ENCODE measurements around the gene PIBF1.

The PIBF1 gene

DNA sequence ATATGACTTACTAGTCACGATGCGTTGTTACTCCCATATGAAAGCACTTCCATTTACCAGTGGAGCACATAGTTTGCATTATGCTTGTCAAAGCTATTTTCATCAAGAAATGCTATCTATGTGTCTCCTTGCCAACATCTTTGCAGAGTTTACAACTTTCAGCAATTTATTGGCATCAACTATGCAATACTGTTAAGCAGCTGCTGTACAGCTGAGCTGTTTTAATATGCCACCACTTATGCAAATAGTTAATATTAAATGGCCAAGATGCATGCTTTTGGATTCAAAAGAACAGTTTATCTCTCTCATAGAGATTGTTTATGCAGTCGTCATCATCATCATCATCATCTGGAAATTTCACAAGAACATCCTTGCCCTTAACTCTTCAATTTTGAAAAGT, 209.0 kb downstream of the PIBF1 start:
- no peak for TF ChIP-seq POLR2AphosphoS5 (IDR thresholded peaks at IDR 0.05; ENCODE audit: low read depth, low read length)
- TF ChIP-seq FOXP2 (optimal IDR thresholded peaks at IDR 0.05; ENCODE audit: borderline replicate concordance, extremely low read depth, extremely low read length, insufficient read depth): no peak
- TF ChIP-seq, protein P1, sequence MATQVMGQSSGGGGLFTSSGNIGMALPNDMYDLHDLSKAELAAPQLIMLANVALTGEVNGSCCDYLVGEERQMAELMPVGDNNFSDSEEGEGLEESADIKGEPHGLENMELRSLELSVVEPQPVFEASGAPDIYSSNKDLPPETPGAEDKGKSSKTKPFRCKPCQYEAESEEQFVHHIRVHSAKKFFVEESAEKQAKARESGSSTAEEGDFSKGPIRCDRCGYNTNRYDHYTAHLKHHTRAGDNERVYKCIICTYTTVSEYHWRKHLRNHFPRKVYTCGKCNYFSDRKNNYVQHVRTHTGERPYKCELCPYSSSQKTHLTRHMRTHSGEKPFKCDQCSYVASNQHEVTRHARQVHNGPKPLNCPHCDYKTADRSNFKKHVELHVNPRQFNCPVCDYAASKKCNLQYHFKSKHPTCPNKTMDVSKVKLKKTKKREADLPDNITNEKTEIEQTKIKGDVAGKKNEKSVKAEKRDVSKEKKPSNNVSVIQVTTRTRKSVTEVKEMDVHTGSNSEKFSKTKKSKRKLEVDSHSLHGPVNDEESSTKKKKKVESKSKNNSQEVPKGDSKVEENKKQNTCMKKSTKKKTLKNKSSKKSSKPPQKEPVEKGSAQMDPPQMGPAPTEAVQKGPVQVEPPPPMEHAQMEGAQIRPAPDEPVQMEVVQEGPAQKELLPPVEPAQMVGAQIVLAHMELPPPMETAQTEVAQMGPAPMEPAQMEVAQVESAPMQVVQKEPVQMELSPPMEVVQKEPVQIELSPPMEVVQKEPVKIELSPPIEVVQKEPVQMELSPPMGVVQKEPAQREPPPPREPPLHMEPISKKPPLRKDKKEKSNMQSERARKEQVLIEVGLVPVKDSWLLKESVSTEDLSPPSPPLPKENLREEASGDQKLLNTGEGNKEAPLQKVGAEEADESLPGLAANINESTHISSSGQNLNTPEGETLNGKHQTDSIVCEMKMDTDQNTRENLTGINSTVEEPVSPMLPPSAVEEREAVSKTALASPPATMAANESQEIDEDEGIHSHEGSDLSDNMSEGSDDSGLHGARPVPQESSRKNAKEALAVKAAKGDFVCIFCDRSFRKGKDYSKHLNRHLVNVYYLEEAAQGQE (IDR thresholded peaks at IDR 0.05; ENCODE audit: insufficient read depth in 1 of 2, low read depth in 2 of 2, low read length in 2 of 2): no peak
- no peak for TF ChIP-seq SIN3A (IDR thresholded peaks at IDR 0.05; ENCODE audit: borderline replicate concordance, insufficient read depth, low read length)
- TF ChIP-seq TAF1 (IDR thresholded peaks at IDR 0.05; ENCODE audit: borderline replicate concordance, insufficient read depth, low read length): no peak

DNA sequence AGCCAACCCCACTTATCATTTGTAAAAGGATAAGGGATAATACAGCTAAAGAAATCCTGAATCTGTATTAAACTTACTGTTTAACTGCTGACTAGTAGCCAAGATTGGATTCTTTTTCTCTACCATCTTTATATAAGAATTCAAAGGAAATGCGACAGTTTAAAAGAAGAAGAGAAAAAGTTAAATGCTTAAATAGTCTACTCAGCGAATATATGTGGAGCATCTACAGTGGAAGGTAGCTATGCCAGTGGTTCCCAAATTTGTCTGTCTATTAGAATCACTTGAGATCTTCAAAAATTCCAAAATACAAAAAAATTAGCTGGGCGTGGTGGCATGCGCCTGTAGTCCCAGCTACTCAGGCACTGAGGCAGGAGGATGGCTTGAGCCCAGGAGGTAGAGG, 216.1 kb downstream of the PIBF1 start:
- no peak for TF ChIP-seq SIN3A (IDR thresholded peaks at IDR 0.05; ENCODE audit: borderline replicate concordance, insufficient read depth, low read length)
- TF ChIP-seq POLR2AphosphoS5 (IDR thresholded peaks at IDR 0.05; ENCODE audit: low read depth, low read length): no peak
- no peak for TF ChIP-seq TAF1 (IDR thresholded peaks at IDR 0.05; ENCODE audit: borderline replicate concordance, insufficient read depth, low read length)
- TF ChIP-seq, protein P1 (IDR thresholded peaks at IDR 0.05; ENCODE audit: insufficient read depth in 1 of 2, low read depth in 2 of 2, low read length in 2 of 2): no peak
- TF ChIP-seq FOXP2 (optimal IDR thresholded peaks at IDR 0.05; ENCODE audit: borderline replicate concordance, extremely low read depth, extremely low read length, insufficient read depth): no peak

DNA sequence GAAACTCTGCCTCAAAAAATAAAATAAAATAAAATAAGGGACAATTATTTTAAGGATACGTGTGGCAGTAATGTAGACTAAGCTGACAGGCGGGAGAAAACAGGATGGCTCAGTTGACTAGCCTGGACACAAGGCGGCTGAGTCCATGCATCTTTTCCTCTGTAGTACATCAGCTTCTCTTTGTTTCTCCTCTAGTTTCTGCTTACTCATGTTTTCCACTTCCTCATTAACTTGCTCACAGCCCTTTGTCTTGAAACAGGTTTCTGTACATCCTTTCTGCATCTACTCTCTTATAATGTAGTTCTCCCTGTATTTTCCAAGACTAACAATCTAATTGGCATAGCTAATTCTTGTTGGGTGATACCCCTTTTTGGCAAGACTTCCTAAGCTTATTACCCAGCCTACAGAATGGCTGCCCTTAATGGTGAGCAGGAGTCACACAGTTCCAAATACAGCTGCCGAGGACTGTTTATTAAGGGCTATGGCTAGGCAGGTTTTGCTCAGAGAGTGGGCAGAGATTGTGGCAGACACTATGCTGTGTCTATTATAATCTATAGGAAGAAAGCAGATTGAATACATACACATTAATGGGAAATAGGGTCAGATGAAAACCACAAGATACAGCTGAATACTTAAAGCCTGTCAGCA, 218.2 kb downstream of the PIBF1 start:
- TF ChIP-seq SIN3A (IDR thresholded peaks at IDR 0.05; ENCODE audit: borderline replicate concordance, insufficient read depth, low read length): no peak

DNA sequence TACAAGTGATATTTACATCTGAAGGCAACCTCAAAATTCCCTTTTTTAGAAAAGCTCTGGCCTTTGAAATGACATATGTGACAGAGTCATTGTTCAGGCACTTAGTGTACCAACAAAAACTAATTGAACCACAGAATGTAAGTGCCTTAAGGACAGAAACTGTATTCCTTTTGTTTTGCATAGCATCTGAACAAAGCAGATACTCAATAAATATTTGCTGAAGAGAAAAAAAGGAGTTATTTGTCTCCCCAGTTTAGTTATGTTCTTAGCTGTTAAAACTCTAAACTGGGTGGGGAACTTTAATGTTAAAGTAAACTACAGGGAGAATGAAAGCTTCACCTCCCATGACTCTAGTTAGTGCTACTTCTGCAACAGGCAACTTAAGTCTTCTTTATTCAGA, 220.0 kb downstream of the PIBF1 start:
- TF ChIP-seq FOXP2 (optimal IDR thresholded peaks at IDR 0.05; ENCODE audit: borderline replicate concordance, extremely low read depth, extremely low read length, insufficient read depth) (no peak), TAF1 (IDR thresholded peaks at IDR 0.05; ENCODE audit: borderline replicate concordance, insufficient read depth, low read length) (no peak), POLR2AphosphoS5 (IDR thresholded peaks at IDR 0.05; ENCODE audit: low read depth, low read length) (no peak), SIN3A (IDR thresholded peaks at IDR 0.05; ENCODE audit: borderline replicate concordance, insufficient read depth, low read length) (no peak)
- TF ChIP-seq, protein P1 (IDR thresholded peaks at IDR 0.05; ENCODE audit: insufficient read depth in 1 of 2, low read depth in 2 of 2, low read length in 2 of 2): no peak

DNA sequence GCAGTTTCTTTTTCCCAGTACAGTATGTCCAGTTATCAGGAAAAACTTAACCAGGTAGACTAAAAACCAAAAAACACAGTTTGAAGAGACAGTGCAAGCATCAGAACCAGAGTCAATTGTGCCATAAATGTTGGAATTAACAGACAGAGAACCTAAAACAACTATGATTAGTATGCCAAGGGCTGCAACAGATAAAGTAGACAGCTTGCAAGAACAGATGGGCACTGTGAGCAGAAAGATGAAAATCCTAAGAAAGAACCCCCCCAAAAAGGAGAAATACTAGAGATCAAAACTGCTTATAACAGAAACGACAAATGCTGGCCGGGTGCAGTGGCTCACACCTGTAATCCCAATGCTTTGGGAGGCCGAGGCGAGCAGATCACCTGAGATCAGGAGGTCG, 229.8 kb downstream of the PIBF1 start:
- TF ChIP-seq SIN3A (IDR thresholded peaks at IDR 0.05; ENCODE audit: borderline replicate concordance, insufficient read depth, low read length): no peak
- TF ChIP-seq, protein P1 (IDR thresholded peaks at IDR 0.05; ENCODE audit: insufficient read depth in 1 of 2, low read depth in 2 of 2, low read length in 2 of 2): no peak
- no peak for TF ChIP-seq POLR2AphosphoS5 (IDR thresholded peaks at IDR 0.05; ENCODE audit: low read depth, low read length)
- no peak for TF ChIP-seq FOXP2 (optimal IDR thresholded peaks at IDR 0.05; ENCODE audit: borderline replicate concordance, extremely low read depth, extremely low read length, insufficient read depth)
- no peak for TF ChIP-seq TAF1 (IDR thresholded peaks at IDR 0.05; ENCODE audit: borderline replicate concordance, insufficient read depth, low read length)

Measured in PFSK-1 (cell line).